GM12872 (cell line): ENCODE results near the gene FKBP9.

Experiments used
- CTCF ChIP-seq: IDR thresholded peaks from 3 replicates; pipeline ENCODE4 v1.5.1; 2011; ENCODE audit warnings: low read depth, mild to moderate bottlenecking, low read length, moderate library complexity; ENCODE audit not compliant: insufficient read depth

Gene FKBP9

GRCh38 chr7:32957326-32958045 is at the start of gene FKBP9:
Gene FKBP9 (plus strand): TSS chr7:32957440. CDS start chr7:32957574, 134 bp downstream.
- TF ChIP-seq CTCF: no peak

GRCh38 chr7:32910195-32910594 is 47.0 kb upstream of the FKBP9 start:
- TF ChIP-seq CTCF: no peak

GRCh38 chr7:32914184-32914583 is 43.1 kb upstream of the FKBP9 start:
- TF ChIP-seq CTCF: no peak

GRCh38 chr7:32915041-32915536 is 42.2 kb upstream of the FKBP9 start:
- TF ChIP-seq CTCF: no peak

GRCh38 chr7:32916006-32916405 is 41.2 kb upstream of the FKBP9 start:
- no peak for TF ChIP-seq CTCF

- TF ChIP-seq CTCF: no peak
Observed at GRCh38 chr7:32921896-32922295, 35.3 kb upstream of the FKBP9 start.

GRCh38 chr7:32928785-32929298 is 28.4 kb upstream of the FKBP9 start:
- TF ChIP-seq CTCF: no peak
